SK-N-SH (cell line): Measurements from ENCODE around the gene SUN2. TPM values are rescaled to one million over a fixed set of nuclear protein-coding genes. Genes with fewer than 3 reads are reported as not detected.

Source experiments
- CTCF ChIA-PET: fragments of 300-600, 350-600 bp; formaldehyde crosslinking; extraction: SDS; loops from one replicate; lab custom pipeline; 2021; lab: Yijun Ruan, JAX
- POLR2A ChIA-PET: fragments of 350-600 bp; sonication (Branson Sonifier 250); formaldehyde crosslinking; extraction: SDS; loops from one replicate; lab custom pipeline; 2020; ENCODE audit warnings: antibody characterized with exemption, inconsistent platforms; lab: Yijun Ruan, JAX
- DNase-seq: peaks from one replicate; pipeline ENCODE4 v3.0.0; 2012
- H2AFZ ChIP-seq: fragments of 200-600 bp; sonication (generic); 2 replicates; pipeline ENCODE4 v1.8.1; 2016; ENCODE audit warnings: antibody characterized with exemption, mild to moderate bottlenecking, low read depth
- H3F3A ChIP-seq: fragments of 200-600 bp; sonication (generic); replicated peaks from 2 replicates; pipeline ENCODE3; 2016; ENCODE audit warnings: antibody characterized with exemption, mild to moderate bottlenecking; ENCODE audit not compliant: insufficient read depth
- H3K27ac ChIP-seq, 2 experiments: fragments of 200-500 bp in 1 of 2; fragments of 200-600 bp in 1 of 2; sonication (Bioruptor generic) in 1 of 2; sonication (generic), shearing (Covaris generic) in 1 of 2; 2 replicates each; pipeline versions ENCODE4 v1.5.1 to v1.6.1; 2014 to 2016; ENCODE audit warnings: low read depth in 2 of 2, inconsistent platforms in 1 of 2, low read length in 1 of 2, mild to moderate bottlenecking in 1 of 2, mixed read lengths in 1 of 2
- H3K27me3 ChIP-seq: fragments of 200-600 bp; sonication (generic), shearing (Covaris generic); 2 replicates; pipeline ENCODE4 v1.6.1; 2016; ENCODE audit warnings: mixed run types; ENCODE audit not compliant: insufficient read depth
- H3K36me3 ChIP-seq, 2 experiments: fragments of 200-500 bp in 1 of 2; fragments of 200-600 bp in 1 of 2; sonication (Bioruptor generic) in 1 of 2; sonication (generic) in 1 of 2; replicated peaks in 1 of 2; 2 replicates each; pipeline versions ENCODE3 to v1.5.1; 2014 to 2016; ENCODE audit warnings: low read length in 1 of 2, mild to moderate bottlenecking in 1 of 2; ENCODE audit not compliant: insufficient read depth in 2 of 2, control insufficient read depth in 1 of 2
- H3K4me1 ChIP-seq, 2 experiments: fragments of 200-500 bp in 1 of 2; fragments of 200-600 bp in 1 of 2; sonication (Bioruptor generic) in 1 of 2; sonication (generic), shearing (Covaris generic) in 1 of 2; 2 replicates each; pipeline versions ENCODE4 v1.5.1 to v1.6.1; 2014 to 2016; ENCODE audit warnings: low read depth in 1 of 2, low read length in 1 of 2, mixed run types in 1 of 2; ENCODE audit not compliant: insufficient read depth in 2 of 2, control insufficient read depth in 1 of 2
- H3K4me2 ChIP-seq: fragments of 200-600 bp; sonication (generic), shearing (Covaris generic); 2 replicates; pipeline ENCODE4 v1.6.1; 2017; ENCODE audit warnings: mixed run types
- H3K4me3 ChIP-seq, 2 experiments: fragments of 200-500 bp in 1 of 2; fragments of 200-600 bp in 1 of 2; sonication (Bioruptor generic) in 1 of 2; sonication (generic), shearing (Covaris generic) in 1 of 2; 2 replicates each; pipeline versions ENCODE4 v1.5.1 to v1.8.1; 2014 to 2016; ENCODE audit warnings: low read depth in 2 of 2, inconsistent platforms in 1 of 2, low read length in 1 of 2, mild to moderate bottlenecking in 1 of 2, mixed read lengths in 1 of 2, moderate library complexity in 1 of 2
- H3K79me2 ChIP-seq: fragments of 200-600 bp; sonication (generic); 2 replicates; pipeline ENCODE4 v1.8.1; 2017; ENCODE audit warnings: mild to moderate bottlenecking; ENCODE audit not compliant: insufficient read depth
- H3K9ac ChIP-seq: fragments of 200-600 bp; sonication (generic); 2 replicates; pipeline ENCODE4 v1.6.1; 2017; ENCODE audit warnings: mixed run types
- H3K9me2 ChIP-seq: fragments of 200-600 bp; sonication (generic); 2 replicates; pipeline ENCODE4 v1.6.1; 2017; ENCODE audit warnings: mixed run types
- H3K9me3 ChIP-seq: fragments of 200-600 bp; sonication (generic); 2 replicates; pipeline ENCODE4 v1.6.1; 2017; ENCODE audit warnings: mixed run types, mild to moderate bottlenecking, moderate library complexity
- H4K20me1 ChIP-seq: fragments of 200-600 bp; sonication (generic); 2 replicates; pipeline ENCODE4 v1.6.1; 2017; ENCODE audit warnings: mild to moderate bottlenecking, mixed run types; ENCODE audit not compliant: insufficient read depth
- CHD2 ChIP-seq: fragments of 150-350 bp; IDR thresholded peaks from 2 replicates; pipeline ENCODE4 v1.6.1; 2018; ENCODE audit warnings: low read length; ENCODE audit not compliant: partially characterized antibody
- CTCF ChIP-seq: fragments of 200-600 bp; sonication (generic); IDR thresholded peaks from 2 replicates; pipeline ENCODE4 v1.6.1; 2017; ENCODE audit warnings: antibody characterized with exemption, mild to moderate bottlenecking, moderate library complexity
- EZH2phosphoT487 ChIP-seq: fragments of 200-600 bp; sonication (generic); IDR thresholded peaks from 2 replicates; pipeline ENCODE4 v1.6.1; 2017; ENCODE audit warnings: low read depth, mixed run types, mild to moderate bottlenecking, antibody characterized with exemption, moderate library complexity, borderline replicate concordance
- FOSL2 ChIP-seq: IDR thresholded peaks from 2 replicates; pipeline ENCODE4 v1.4.0; 2012; ENCODE audit warnings: low read depth, mild to moderate bottlenecking, moderate library complexity, borderline replicate concordance
- GATA2 ChIP-seq: sonication (generic); formaldehyde crosslinking; IDR thresholded peaks from 2 replicates; pipeline ENCODE4 v1.5.0; 2020; ENCODE audit warnings: mild to moderate bottlenecking, missing genetic modification reagents
- MEF2A ChIP-seq: IDR thresholded peaks from 2 replicates; pipeline ENCODE4 v1.4.0; 2012; ENCODE audit warnings: low read depth, borderline replicate concordance
- PBX3 ChIP-seq: IDR thresholded peaks from 2 replicates; pipeline ENCODE4; 2012
- POLR2AphosphoS5 ChIP-seq: IDR thresholded peaks from 2 replicates; pipeline ENCODE4 v1.6.1; 2012; ENCODE audit warnings: low read depth, low read length
- RCOR1 ChIP-seq: fragments of 150-350 bp; IDR thresholded peaks from 2 replicates; pipeline ENCODE4 v1.6.1; 2017; ENCODE audit warnings: antibody characterized with exemption, low read length
- REST ChIP-seq: IDR thresholded peaks from 2 replicates; pipeline ENCODE4 v1.6.1; 2012; ENCODE audit warnings: mild to moderate bottlenecking, low read depth, low read length, moderate library complexity
- SMC3 ChIP-seq: IDR thresholded peaks from 2 replicates; pipeline ENCODE4 v1.6.1; 2012; ENCODE audit warnings: low read depth, low read length, improper control_type of control experiment
- TCF12 ChIP-seq: IDR thresholded peaks from 2 replicates; pipeline ENCODE4 v1.4.0; 2012
- TEAD4 ChIP-seq: IDR thresholded peaks from 2 replicates; pipeline ENCODE4 v1.4.0; 2012; ENCODE audit warnings: mild to moderate bottlenecking, borderline replicate concordance; ENCODE audit not compliant: insufficient read depth
- USF1 ChIP-seq: IDR thresholded peaks from 2 replicates; pipeline ENCODE4 v1.4.0; 2012; ENCODE audit warnings: low read depth, borderline replicate concordance
- YY1 ChIP-seq: IDR thresholded peaks from 2 replicates; pipeline ENCODE4 v1.4.0; 2012; ENCODE audit warnings: low read depth, mild to moderate bottlenecking
- WGBS: methylation state at CpG from one replicate; pipeline ENCODE4 v1.1.6; 2017; ENCODE audit warnings: low lambda C conversion rate; 5-methylcytosine and 5-hydroxymethylcytosine counted together
- polyA plus RNA-seq, 3 experiments: library from polyadenylated mRNA; depleted of rRNA; stranded (reverse); fragments of >200 nt; gene quantifications; 2 replicates each; pipeline ENCODE4 v1.2.3, GENCODE V29; 2012

Gene SUN2
- polyA plus RNA-seq, 1 of the 3 experiments (the other 2 are of a cell fraction): 10.2 TPM

DNA sequence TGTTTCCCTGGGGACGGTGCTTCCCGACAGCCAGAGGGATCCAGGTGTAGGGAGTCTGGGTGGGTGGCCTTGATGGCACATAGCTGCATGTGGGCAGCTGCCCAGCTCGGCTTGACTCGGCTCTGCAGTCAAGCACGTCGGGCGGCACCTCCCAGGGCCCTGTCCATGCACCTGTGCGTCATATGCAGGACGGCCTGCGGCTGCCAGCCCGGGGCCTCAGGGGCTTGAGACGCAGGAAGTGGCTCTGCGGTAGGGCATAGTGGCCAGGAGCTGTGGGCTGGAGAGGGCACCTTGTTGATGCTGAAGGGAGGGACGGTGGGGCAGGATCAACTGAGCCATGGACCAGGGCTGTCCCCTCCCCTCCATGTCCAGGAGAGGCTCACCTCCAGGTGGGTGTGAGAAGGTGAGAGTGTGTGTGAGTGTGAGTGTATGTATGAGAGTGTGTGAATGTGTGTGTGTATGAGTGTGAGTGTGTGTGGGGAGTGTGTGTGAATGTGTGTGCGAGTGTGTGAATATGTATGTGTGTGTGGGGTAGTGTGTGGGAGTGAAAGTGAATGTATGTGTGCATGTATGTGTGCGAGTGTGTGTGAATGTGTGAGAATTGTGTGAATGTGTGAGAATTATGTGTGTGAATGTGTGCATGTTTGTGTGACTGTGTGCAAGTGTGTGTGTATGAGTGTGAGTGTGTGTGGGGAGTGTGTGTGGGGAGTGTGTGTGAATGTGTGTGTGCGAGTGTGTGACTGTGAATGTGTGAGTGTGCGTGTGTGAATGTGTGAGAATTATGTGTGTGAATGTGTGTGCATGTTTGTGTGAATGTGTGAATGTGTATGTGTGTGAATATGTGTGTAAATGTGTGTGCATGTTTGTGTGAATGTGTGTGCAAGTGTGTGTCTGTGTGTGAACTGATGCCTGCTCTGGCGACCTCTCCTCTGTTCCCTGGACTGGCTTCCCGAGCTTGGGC lies 5.7 kb upstream of the SUN2 start:
- Histone ChIP-seq H3K36me3 (no peaks in the 10 kb centered on the region), H3K27ac (no peak overlapping the region), H3K9ac (no peak overlapping the region), H3K9me2 (no peaks in the 10 kb centered on the region), H3K9me3 (no peaks in the 10 kb centered on the region), H3F3A (no peaks in the 10 kb centered on the region), H4K20me1 (no peaks in the 10 kb centered on the region), H3K27me3 (no peaks in the 10 kb centered on the region), H3K4me3 (no peak overlapping the region), H2AFZ (no peak overlapping the region), H3K79me2 (no peaks in the 10 kb centered on the region), H3K4me1 (peaks cover 0 to 4% of the 10 kb centered on the region in 2 experiments; a peak in 1 of 4 replicates), H3K4me2 (no peak overlapping the region)
- ChIA-PET CTCF (interaction anchor here (1.2 kb wide), 1 partner anchor 88 kb away, joined by 3 read pairs; no protein-coding TSS in a partner anchor), POLR2A (no interaction called here)
- DNase-seq: no peak
- WGBS: 91% methylated on average over 10 of the region's 20 CpGs
- TF ChIP-seq USF1 (no peak), TEAD4 (no peak), TCF12 (no peak), MEF2A (no peak), PBX3 (no peak), RCOR1 (no peak)

- CTCF ChIA-PET: interaction anchor here (0.7 kb wide), 1 partner anchor 9 kb away, joined by 4 read pairs; no protein-coding TSS in a partner anchor
- 96% methylated on average over 6 of the region's 12 CpGs for WGBS
- H3K79me2 ChIP-seq: no peaks in the 10 kb centered on the region
- no peak overlapping the region for H3K4me2 ChIP-seq
- H3F3A ChIP-seq: no peaks in the 10 kb centered on the region
- H3K36me3 ChIP-seq: no peaks in the 10 kb centered on the region
- POLR2A ChIA-PET: no interaction called here
- no peak overlapping the region for H2AFZ ChIP-seq
- H3K9ac ChIP-seq: no peak overlapping the region
- peaks cover 0 to 6% of the 10 kb centered on the region in 2 experiments; a peak in 1 of 4 replicates for H3K4me1 ChIP-seq
- no peaks in the 10 kb centered on the region for H3K9me3 ChIP-seq
- no peak overlapping the region for H3K27ac ChIP-seq
- no peaks in the 10 kb centered on the region for H3K9me2 ChIP-seq
- DNase-seq: no peak
- H3K4me3 ChIP-seq: no peak overlapping the region
- no peaks in the 10 kb centered on the region for H4K20me1 ChIP-seq
- H3K27me3 ChIP-seq: no peaks in the 10 kb centered on the region
- TF ChIP-seq SMC3 (no peak), REST (no peak), FOSL2 (no peak), YY1 (no peak), CHD2 (no peak), CTCF (no peak), EZH2phosphoT487 (no peak), PBX3 (no peak), GATA2 (CRISPR knock-in tag) (no peak), POLR2AphosphoS5 (no peak), MEF2A (no peak)
Observed at GRCh38 chr22:38760477-38761201, 4.8 kb upstream of the SUN2 start.
